Neuronal stem cell (in vitro differentiated cells): ENCODE data around the gene ABHD3.

ENCODE experiments used
- DNase-seq: peaks from one replicate; pipeline ENCODE4 v3.0.0-alpha.2; 2013; ENCODE audit warnings: low spot score
- H2AFZ ChIP-seq: one replicate; pipeline ENCODE4 v1.6.1; 2013; ENCODE audit warnings: mild to moderate bottlenecking, low read length, inconsistent platforms
- H2AK5ac ChIP-seq: 2 replicates; pipeline ENCODE4 v1.6.1; 2013; ENCODE audit warnings: low read depth, mild to moderate bottlenecking, inconsistent platforms, low read length, moderate library complexity, mixed read lengths
- H2BK120ac ChIP-seq: 2 replicates; pipeline ENCODE4 v1.6.1; 2013; ENCODE audit warnings: low read depth, mild to moderate bottlenecking, inconsistent platforms, low read length, moderate library complexity, mixed read lengths
- H2BK12ac ChIP-seq: one replicate; pipeline ENCODE4 v1.6.1; 2013; ENCODE audit warnings: low read length, inconsistent platforms
- H2BK15ac ChIP-seq: 2 replicates; pipeline ENCODE4 v1.6.1; 2013; ENCODE audit warnings: mild to moderate bottlenecking, low read length, inconsistent platforms, mixed read lengths
- H2BK5ac ChIP-seq: one replicate; pipeline ENCODE4 v1.6.1; 2013; ENCODE audit warnings: inconsistent platforms, mild to moderate bottlenecking, low read length, moderate library complexity
- H3K14ac ChIP-seq: one replicate; pipeline ENCODE4 v1.6.1; 2013; ENCODE audit warnings: low read length, inconsistent platforms
- H3K18ac ChIP-seq: 2 replicates; pipeline ENCODE4 v1.6.1; 2013; ENCODE audit warnings: low read length, inconsistent platforms
- H3K23ac ChIP-seq: 2 replicates; pipeline ENCODE4 v1.6.1; 2013; ENCODE audit warnings: low read depth, mild to moderate bottlenecking, mixed read lengths, low read length, inconsistent platforms; ENCODE audit not compliant: poor library complexity
- H3K27ac ChIP-seq: replicated peaks from 3 replicates; pipeline ENCODE4 v1.5.1; 2013; ENCODE audit warnings: low read length, inconsistent platforms
- H3K27me3 ChIP-seq, 3 experiments: 2 replicates each; pipeline ENCODE4 v1.6.1; 2013; ENCODE audit warnings: low read length in 3 of 3, mild to moderate bottlenecking in 2 of 3, inconsistent platforms in 1 of 3, low read depth in 1 of 3, mixed read lengths in 1 of 3, moderate library complexity in 1 of 3; ENCODE audit not compliant: control insufficient read depth in 3 of 3, insufficient read depth in 3 of 3
- H3K36me3 ChIP-seq, 2 donors: replicated peaks in 1 of 2; 2 replicates each; pipeline ENCODE4 v1.6.1; 2013; ENCODE audit warnings: low read length in 2 of 2; ENCODE audit not compliant: control insufficient read depth in 2 of 2, insufficient read depth in 2 of 2
- H3K4ac ChIP-seq: 2 replicates; pipeline ENCODE4 v1.6.1; 2013; ENCODE audit warnings: inconsistent platforms, mild to moderate bottlenecking, low read length, moderate library complexity
- H3K4me1 ChIP-seq, 2 donors: 1 replicate in 1 of 2; 2 replicates in 1 of 2; pipeline ENCODE4 v1.6.1; 2013; ENCODE audit warnings: low read length in 2 of 2, low read depth in 1 of 2; ENCODE audit not compliant: control insufficient read depth in 2 of 2, insufficient read depth in 1 of 2
- H3K4me2 ChIP-seq: one replicate; pipeline ENCODE4 v1.6.1; 2013; ENCODE audit warnings: mild to moderate bottlenecking, low read length, inconsistent platforms; ENCODE audit not compliant: insufficient read depth, poor library complexity, severe bottlenecking
- H3K4me3 ChIP-seq, 2 donors: 2 replicates each; pipeline ENCODE4 v1.5.1; 2013; ENCODE audit warnings: low read length in 2 of 2, mild to moderate bottlenecking in 2 of 2, inconsistent platforms in 1 of 2, moderate library complexity in 1 of 2
- H3K79me1 ChIP-seq: one replicate; pipeline ENCODE4 v1.6.1; 2013; ENCODE audit warnings: low read depth, mild to moderate bottlenecking, inconsistent platforms, low read length, moderate library complexity
- H3K9ac ChIP-seq: one replicate; pipeline ENCODE4 v1.6.1; 2013; ENCODE audit warnings: mild to moderate bottlenecking, low read depth, low read length, inconsistent platforms; ENCODE audit not compliant: poor library complexity
- H3K9me3 ChIP-seq, 2 donors: replicated peaks in 1 of 2; 2 replicates each; pipeline versions ENCODE3 to v1.6.1; 2013; ENCODE audit warnings: low read length in 2 of 2, mild to moderate bottlenecking in 2 of 2, inconsistent platforms in 1 of 2, low read depth in 1 of 2, mixed read lengths in 1 of 2, moderate library complexity in 1 of 2; ENCODE audit not compliant: control insufficient read depth in 2 of 2, insufficient read depth in 1 of 2
- H4K8ac ChIP-seq: one replicate; pipeline ENCODE4 v1.6.1; 2013; ENCODE audit warnings: low read depth, mild to moderate bottlenecking, inconsistent platforms, low read length, moderate library complexity
- H4K91ac ChIP-seq: one replicate; pipeline ENCODE4 v1.6.1; 2013; ENCODE audit warnings: low read length, low read depth, mild to moderate bottlenecking, inconsistent platforms; ENCODE audit not compliant: poor library complexity
- WGBS, 2 donors: extraction: QIAGEN DNeasy Blood & Tissue Kit; methylation state at CpG; one replicate each; pipeline ENCODE4 v1.1.7; 2013; ENCODE audit warnings: missing lambda C conversion rate in 2 of 2, mixed read lengths in 1 of 2; ENCODE audit not compliant: insufficient read length in 2 of 2, insufficient replicate concordance in 1 of 2; ENCODE audit errors: extremely low coverage in 2 of 2; 5-methylcytosine and 5-hydroxymethylcytosine counted together

Gene ABHD3

DNA sequence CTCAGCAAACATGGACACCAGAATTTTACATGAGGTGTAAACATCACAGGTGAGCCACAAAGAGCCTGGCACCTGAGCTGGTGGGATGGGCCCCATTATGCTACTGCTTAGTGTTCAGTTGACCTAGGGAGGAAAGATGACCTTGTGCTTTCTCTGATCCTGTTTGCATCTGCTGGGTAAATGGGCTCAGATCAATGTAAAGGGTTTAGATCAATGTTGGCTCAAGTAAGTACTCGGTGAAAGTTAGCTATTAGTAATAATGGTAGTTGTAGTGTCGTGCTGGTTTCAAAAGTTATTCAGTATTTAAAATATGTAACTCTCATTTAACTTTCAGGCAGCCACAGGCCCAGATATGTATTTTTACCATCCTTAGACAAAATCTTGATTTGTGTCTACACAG, 19.8 kb downstream of the ABHD3 start:
- no peak overlapping the region for H2AFZ ChIP-seq
- no peak overlapping the region for H2BK15ac ChIP-seq
- H3K18ac ChIP-seq: no peak overlapping the region
- no peak overlapping the region for H3K4ac ChIP-seq
- no peaks in the 10 kb centered on the region for H3K79me1 ChIP-seq
- H4K8ac ChIP-seq: no peak overlapping the region
- WGBS, 2 donors: no CpG with 5 or more reads among the region's 2 CpGs
- peaks cover 0 to 18% of the 10 kb centered on the region in 2 donors for H3K36me3 ChIP-seq
- no peaks in the 10 kb centered on the region for H3K27me3 ChIP-seq
- H3K9me3 ChIP-seq: peaks cover under 1 to 8% of the 10 kb centered on the region in 2 donors
- no peak overlapping the region for H2BK12ac ChIP-seq
- no peak overlapping the region for H3K9ac ChIP-seq
- H2BK5ac ChIP-seq: no peak overlapping the region
- DNase-seq: no peak
- H3K4me2 ChIP-seq: no peak overlapping the region
- no peak overlapping the region for H3K23ac ChIP-seq
- H2AK5ac ChIP-seq: no peak overlapping the region
- no peak overlapping the region for H3K14ac ChIP-seq
- no peak overlapping the region for H2BK120ac ChIP-seq
- no peak overlapping the region for H3K4me3 ChIP-seq
- peaks cover 3 to 11% of the 10 kb centered on the region in 2 donors for H3K4me1 ChIP-seq
- no peak overlapping the region for H4K91ac ChIP-seq
- no peak overlapping the region for H3K27ac ChIP-seq

DNA sequence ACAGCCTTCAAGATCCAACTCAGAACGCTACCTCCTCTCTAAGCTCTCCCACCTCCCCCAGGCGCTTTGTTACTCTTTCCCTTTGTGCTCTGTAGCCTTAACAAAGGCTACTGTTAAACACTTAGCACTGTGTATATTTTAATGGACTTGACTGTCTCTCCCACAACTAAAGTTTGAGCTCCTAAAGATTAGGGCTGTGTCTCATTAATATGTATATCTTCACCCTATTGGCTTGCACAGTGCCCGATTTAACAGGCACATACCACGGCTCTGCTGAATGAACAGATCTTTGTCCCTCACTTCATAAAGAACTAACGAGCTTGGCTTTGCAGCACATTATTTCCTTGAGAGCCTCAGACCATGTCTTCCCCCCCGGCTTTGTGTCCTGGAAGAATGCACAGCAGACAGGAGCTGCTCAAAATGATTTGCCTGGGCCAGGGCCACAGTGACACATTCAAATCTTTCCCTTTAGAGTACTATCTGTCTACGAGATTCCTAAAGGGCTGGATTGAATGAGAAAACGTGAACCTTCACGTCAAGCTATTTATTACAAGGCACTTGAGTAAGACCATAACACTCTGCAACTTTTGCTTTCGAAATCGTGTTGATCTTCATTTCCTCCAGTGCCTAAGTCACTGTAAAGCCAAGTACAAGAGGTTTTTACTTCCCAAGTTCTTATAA, 22.1 kb downstream of the ABHD3 start:
- Histone ChIP-seq H3K14ac (no peak overlapping the region), H4K8ac (no peak overlapping the region), H2AK5ac (no peak overlapping the region), H3K4me1 (peaks cover 3 to 11% of the 10 kb centered on the region in 2 donors), H3K9ac (no peak overlapping the region), H3K4ac (no peak overlapping the region), H2BK12ac (no peak overlapping the region), H3K4me3 (peak overlapping the region in 1 of 2 donors; percentile 32), H3K4me2 (no peak overlapping the region), H3K9me3 (no peaks in the 10 kb centered on the region), H3K27me3 (no peaks in the 10 kb centered on the region), H2BK120ac (no peak overlapping the region), H3K18ac (no peak overlapping the region), H4K91ac (no peak overlapping the region), H3K23ac (no peak overlapping the region), H3K36me3 (no peaks in the 10 kb centered on the region), H2BK15ac (no peak overlapping the region), H2BK5ac (no peak overlapping the region), H3K79me1 (no peaks in the 10 kb centered on the region), H2AFZ (peak overlapping the region; percentile 71), H3K27ac (peak overlapping the region; percentile 31)
- WGBS, 2 donors: no CpG with 5 or more reads among the region's 11 CpGs
- DNase-seq: peak; percentile 61

DNA sequence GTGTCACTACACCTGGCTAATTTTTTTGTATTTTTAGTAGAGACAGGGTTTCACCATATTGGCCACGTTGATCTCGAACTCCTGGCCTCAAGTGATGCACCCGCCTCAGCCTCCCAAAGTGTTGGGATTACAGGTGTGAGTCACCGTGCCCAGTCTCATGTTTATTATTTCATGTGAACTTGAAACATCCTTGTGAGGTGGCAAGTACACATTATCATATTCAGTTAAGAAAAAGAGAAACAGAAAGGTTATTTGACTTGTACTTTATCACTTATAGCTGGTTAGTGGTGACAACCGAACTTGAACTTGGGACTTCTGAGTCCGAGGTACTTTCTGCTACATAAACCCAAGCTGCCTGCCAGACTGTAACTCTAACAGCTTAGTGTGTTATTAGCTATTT, 24.4 kb downstream of the ABHD3 start:
- H3K14ac ChIP-seq: no peak overlapping the region
- H4K8ac ChIP-seq: no peak overlapping the region
- no peaks in the 10 kb centered on the region for H3K9me3 ChIP-seq
- no peak overlapping the region for H3K18ac ChIP-seq
- no peak overlapping the region for H3K9ac ChIP-seq
- H3K36me3 ChIP-seq: no peaks in the 10 kb centered on the region
- no peak overlapping the region for H2BK12ac ChIP-seq
- no peaks in the 10 kb centered on the region for H3K79me1 ChIP-seq
- WGBS, 2 donors: no CpG with 5 or more reads among the region's 6 CpGs
- no peak overlapping the region for H4K91ac ChIP-seq
- H3K27ac ChIP-seq: no peak overlapping the region
- H2BK15ac ChIP-seq: no peak overlapping the region
- H2AFZ ChIP-seq: no peak overlapping the region
- H2BK5ac ChIP-seq: no peak overlapping the region
- no peak overlapping the region for H2AK5ac ChIP-seq
- H3K4ac ChIP-seq: no peak overlapping the region
- DNase-seq: no peak
- peaks cover 3 to 11% of the 10 kb centered on the region in 2 donors for H3K4me1 ChIP-seq
- no peak overlapping the region for H3K23ac ChIP-seq
- no peak overlapping the region for H3K4me2 ChIP-seq
- H3K27me3 ChIP-seq: no peaks in the 10 kb centered on the region
- H2BK120ac ChIP-seq: no peak overlapping the region
- no peak overlapping the region for H3K4me3 ChIP-seq

DNA sequence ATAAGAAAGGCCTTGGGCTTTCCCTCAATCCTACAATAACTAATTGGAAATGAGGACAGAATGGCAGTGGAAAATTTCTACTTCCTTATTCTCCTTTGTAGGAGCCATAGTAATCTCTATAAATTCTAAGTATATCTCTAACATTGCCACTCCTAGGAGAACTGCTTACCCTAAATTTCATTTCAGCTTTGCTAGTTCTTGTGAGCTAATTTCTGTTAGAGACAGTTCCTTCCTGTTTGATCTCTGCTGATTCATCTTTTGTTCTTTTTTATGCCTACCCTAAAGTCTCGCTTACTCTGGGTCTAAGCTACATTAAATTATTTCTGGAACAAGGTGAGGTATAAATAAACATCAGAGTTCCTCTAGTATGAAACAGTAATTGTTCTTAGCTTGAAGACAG, 25.7 kb downstream of the ABHD3 start:
- H2BK12ac ChIP-seq: no peak overlapping the region
- H2BK15ac ChIP-seq: no peak overlapping the region
- peaks cover 6 to 10% of the 10 kb centered on the region in 2 donors for H3K4me1 ChIP-seq
- H2AFZ ChIP-seq: no peak overlapping the region
- H3K36me3 ChIP-seq: no peaks in the 10 kb centered on the region
- H2AK5ac ChIP-seq: no peak overlapping the region
- H3K9me3 ChIP-seq: no peaks in the 10 kb centered on the region
- no peak overlapping the region for H3K27ac ChIP-seq
- H3K23ac ChIP-seq: no peak overlapping the region
- H3K79me1 ChIP-seq: no peaks in the 10 kb centered on the region
- no CpG with 5 or more reads among the region's 1 CpG for WGBS, 2 donors
- H3K9ac ChIP-seq: no peak overlapping the region
- no peak overlapping the region for H2BK5ac ChIP-seq
- H3K4ac ChIP-seq: no peak overlapping the region
- no peak overlapping the region for H3K14ac ChIP-seq
- no peak overlapping the region for H2BK120ac ChIP-seq
- no peak overlapping the region for H4K91ac ChIP-seq
- H3K27me3 ChIP-seq: no peaks in the 10 kb centered on the region
- DNase-seq: no peak
- H3K18ac ChIP-seq: no peak overlapping the region
- no peak overlapping the region for H3K4me2 ChIP-seq
- H4K8ac ChIP-seq: no peak overlapping the region
- H3K4me3 ChIP-seq: no peak overlapping the region
